GM21529 (cell line): ENCODE data around the gene AP3S1.
"Not testable (repeated sequence)": the region's sequence is repeated elsewhere in the genome, so short reads cannot be mapped to it uniquely, and the experiment has no call there.

Experiments
- ATAC-seq: cut with Tn5 transposase; IDR thresholded peaks from one replicate; pipeline ENCODE4 v1.9.1; 2021; ENCODE audit not compliant: unreplicated experiment

The AP3S1 gene

DNA sequence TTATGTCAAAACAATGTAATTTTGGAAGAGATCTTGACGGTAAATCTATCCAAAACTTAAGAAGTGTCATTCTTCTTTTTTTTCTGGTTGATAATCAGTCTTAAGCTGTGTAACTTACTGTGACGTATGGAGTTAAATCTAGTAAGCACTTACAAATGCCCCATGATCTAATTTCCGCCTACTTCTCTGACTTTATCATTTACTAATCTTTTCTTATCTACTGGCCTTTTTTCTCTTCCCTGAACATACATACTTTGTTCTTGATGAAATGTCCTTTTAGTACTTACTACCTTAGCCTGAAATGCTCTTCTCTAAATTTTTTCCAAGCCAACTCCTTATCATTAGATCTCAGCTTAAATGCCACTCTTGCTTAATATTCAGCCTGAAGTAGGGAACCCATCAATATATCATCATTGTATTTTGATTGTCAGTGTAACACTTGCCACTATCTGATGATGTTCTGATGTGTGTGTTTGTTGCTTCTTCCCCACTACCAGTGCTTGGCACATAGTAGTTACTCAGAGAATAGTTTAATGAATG is 27.6 kb downstream of the AP3S1 start:
- ATAC-seq, result no peak

DNA sequence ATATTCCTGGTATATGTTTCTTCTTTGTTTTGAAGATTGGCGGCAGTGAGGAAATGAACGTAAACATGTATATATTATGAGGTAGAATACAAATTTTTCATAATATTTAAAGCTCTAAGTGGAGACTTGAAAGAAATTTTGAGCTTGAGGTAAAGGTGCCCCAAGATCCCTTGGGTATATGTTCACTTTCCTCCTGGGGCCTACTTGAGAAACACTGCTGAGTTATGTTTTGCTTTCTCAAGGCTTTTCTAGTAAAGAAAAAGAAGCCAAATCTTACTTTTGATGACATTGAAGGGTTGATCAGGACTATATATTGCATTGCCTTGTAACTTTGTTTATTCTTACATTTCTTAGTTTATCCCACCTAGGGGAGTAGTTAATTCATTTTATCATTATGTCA is 30.7 kb downstream of the AP3S1 start:
- no peak for ATAC-seq

DNA sequence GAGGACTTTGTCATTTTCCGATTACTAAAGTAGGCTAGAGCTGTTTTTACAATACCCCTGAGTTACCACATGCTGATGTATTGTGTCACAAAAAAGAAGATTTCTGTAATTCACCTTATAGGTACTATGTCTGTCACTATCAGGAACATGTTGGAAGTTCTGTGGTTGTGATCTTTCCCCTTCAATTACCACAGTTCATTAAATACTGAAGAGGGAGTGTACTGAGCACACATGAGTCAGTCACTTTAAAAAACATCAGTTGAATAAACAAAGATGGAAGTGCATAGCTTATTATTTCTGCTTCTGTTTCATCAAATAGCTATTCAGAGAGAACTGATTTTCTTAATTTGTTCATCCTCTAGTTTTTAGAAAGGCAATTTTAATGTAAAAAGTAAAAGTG is 31.7 kb downstream of the AP3S1 start:
- ATAC-seq, result no peak

DNA sequence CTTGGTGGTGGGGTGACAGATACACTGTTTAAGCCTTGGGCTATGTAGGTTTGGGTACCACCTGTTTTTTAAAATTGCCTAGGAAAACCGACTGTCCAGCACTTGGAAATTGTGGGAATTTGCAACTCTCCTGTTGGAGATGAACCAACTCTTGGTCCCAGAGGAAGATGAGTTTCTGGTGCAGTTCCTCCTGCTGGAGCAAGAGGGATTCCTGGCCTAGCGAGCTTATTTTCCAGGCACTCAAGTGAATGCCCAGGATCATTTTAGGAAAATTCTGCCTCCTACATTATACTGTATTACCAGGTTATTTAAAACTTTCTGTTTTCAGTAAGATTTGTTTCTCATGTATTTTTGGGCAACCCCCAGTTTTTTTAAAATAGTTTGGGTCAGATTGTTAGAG is 33.7 kb downstream of the AP3S1 start:
- ATAC-seq, result no peak

DNA sequence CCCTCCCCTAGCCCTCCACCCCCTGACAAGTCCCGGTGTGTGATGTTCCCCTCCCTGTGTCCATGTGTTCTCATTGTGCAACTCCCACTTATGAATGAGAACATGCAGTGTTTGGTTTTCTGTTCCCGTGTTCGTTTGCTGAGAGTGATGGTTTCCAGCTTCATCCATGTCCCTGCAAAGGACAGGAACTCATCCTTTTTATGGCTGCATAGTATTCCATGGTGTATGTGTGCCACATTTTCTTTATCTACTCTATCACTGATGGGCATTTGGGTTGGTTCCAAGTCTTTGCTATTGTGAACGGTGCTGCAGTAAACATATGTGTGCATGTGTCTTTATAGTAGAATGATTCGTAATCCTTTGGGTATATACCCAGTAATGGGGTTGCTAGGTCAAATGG is 35.6 kb downstream of the AP3S1 start:
- not testable (repeated sequence) for ATAC-seq

DNA sequence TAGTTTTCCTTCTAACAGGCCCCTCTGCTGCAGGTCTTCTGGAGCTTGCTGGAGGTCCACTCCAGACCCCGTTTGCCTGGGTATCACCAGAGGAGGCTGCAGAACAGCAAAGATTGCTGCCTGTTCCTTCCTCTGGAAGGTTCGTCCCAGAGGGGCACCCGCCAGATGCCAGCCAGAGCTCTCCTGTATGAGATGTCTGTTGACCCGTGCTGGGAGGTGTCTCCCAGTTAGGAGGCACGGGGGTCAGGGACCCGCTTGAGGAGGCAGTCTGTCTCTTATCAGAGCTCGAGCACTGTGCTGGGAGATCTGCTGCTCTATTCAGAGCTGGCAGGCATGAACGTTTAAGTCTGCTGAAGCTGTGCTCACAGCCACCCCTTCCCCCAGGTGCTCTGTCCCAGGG is 40.7 kb downstream of the AP3S1 start:
- ATAC-seq, result not testable (repeated sequence)

DNA sequence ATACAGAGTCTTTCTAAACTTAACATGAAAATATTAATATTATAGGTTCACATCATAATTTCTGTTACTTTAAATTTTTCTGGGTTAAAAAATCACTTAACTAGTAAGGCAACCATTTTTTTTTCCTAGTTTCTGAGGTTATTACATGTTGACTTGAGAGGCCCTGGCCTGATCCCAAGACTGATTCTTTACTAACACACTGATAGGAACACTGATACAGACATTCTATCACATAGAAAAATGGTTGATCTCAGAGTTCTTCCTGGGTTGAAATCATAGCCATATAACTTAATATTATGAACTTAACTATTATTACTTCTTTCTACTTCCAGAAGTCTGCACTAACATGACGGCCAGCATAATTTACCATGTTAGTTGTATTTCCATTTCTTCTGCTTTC is 43.0 kb downstream of the AP3S1 start:
- ATAC-seq, result no peak

DNA sequence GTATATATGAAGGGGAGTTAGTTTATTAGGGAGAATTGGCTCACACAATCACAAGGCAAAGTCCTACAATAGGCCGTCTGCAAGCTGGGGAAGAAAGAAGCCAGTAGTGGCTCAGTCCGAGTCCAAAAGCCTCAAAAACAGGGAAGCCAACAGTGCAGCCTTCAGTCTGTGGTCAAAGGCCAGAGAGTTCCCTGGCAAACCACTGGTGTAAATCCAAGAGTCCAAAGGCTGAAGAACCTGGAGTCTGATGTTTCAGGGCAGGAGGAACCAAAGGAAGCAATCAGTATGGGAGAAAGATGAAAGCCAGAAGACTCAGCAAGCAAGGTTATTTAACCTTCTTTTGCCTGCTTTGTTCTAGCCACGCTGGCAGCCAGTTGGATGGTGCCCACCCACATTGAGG is 43.5 kb downstream of the AP3S1 start:
- ATAC-seq, result not testable (repeated sequence)

DNA sequence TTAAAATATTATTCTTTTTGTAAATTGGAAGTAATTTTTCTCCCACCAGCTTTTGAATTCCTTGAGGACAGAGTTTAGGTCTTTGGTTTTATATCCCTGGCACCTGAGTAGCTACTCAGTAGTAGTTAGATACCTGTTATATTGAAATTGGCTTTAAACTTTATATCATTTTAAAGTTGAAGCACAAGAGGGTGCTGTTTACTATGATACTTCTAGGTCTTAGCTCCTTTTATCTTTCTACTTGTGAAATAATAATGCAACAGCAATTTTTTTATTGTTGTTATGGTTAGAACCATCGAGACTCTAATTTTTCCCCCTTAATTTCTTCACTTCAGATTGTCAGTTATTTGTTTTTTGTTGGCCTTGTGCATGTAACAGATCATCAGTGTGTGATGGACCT is 46.3 kb downstream of the AP3S1 start:
- ATAC-seq, result no peak

DNA sequence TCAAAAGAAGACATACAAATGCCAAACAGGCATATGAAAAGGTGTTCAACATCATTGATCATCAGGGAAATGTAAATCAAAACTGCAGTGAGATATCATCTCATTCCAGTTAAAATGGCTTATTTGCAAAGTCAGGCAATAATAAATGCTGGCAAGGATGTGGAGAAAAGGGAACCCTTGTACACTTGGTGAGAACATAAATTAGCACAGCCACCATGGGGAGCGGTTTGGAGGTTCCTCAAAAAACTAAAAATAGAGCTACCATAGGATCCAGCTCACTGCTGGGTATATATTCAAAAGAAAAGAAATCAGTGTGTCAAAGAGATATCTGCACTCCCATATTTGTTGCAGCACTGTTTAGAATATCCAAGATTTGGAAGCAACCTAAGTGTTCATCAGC is 50.3 kb downstream of the AP3S1 start:
- ATAC-seq, result no peak

DNA sequence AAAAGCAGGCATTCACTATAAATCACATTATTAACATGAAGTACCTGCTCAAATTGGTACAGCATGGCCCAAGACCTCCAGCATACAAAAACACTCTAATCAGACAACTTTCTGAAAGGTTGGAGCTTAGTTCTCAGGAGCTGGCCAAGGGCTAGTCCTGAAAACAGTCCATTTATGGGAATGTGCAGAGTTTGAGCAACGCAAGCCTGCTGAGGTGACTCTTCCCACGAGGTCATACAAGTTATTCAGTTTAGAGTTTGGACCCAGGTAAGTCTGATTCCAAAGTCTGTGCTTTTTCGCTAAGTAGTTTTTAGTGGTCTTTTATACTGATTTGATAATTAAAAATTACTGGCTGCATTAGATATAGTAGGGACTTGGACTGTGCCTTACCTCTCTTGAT is 52.6 kb downstream of the AP3S1 start:
- ATAC-seq, result no peak

DNA sequence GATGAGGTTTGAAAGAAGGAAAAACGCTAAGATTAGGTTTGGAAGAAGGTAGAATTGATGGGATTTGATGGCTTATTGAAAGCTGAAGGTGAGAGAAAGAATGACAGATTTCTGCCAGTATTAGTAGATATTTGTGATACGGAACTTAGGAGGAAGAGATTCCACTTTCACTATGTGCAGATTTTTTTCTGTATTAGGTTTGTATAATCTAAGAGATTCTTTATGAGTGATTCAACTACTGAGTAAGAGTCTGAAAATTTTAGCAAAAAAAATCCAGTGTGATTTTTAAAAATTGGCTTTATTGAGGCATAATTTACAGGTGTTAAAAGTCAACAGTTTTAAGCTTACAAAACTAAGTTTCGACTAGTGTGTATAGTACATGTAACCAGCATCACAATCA is 54.1 kb downstream of the AP3S1 start:
- ATAC-seq, result no peak

DNA sequence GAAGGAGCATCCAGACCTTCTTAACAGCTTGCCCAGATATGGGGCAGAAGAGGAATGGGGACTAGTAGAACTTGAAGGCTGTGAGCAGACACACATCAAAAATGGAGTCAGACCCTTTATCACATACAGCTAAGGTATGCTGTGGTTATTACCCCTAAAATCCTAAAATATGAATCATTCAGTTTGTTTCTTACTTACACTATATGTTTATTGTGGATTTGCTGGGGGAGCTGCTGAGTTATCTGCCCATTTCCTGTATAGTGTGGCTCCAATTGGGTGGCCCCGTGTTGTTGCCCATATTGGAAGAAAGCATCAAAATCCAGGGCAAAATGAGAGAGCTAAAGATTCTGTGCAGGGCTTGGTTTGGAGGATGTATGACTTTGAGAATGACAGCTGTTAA is 56.9 kb downstream of the AP3S1 start:
- ATAC-seq, result no peak

DNA sequence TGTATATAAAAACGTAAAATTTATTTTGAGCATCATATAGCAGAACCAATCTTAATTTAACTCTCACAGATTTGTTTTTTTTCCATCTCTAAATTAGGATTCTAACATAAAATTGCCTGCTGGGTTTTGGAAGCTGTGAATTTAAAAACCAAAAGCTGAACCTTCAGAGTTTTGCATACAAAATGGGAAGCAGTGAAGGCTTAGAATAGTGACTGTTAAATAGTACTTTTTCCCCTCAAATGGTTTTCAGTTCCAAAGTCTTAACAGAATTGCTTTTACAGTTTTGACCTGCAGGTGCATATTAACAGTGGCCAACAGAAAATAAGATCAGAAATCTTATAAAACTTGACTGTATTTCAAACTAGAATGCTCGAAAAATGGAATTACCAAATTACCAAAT is 65.4 kb downstream of the AP3S1 start:
- no peak for ATAC-seq

DNA sequence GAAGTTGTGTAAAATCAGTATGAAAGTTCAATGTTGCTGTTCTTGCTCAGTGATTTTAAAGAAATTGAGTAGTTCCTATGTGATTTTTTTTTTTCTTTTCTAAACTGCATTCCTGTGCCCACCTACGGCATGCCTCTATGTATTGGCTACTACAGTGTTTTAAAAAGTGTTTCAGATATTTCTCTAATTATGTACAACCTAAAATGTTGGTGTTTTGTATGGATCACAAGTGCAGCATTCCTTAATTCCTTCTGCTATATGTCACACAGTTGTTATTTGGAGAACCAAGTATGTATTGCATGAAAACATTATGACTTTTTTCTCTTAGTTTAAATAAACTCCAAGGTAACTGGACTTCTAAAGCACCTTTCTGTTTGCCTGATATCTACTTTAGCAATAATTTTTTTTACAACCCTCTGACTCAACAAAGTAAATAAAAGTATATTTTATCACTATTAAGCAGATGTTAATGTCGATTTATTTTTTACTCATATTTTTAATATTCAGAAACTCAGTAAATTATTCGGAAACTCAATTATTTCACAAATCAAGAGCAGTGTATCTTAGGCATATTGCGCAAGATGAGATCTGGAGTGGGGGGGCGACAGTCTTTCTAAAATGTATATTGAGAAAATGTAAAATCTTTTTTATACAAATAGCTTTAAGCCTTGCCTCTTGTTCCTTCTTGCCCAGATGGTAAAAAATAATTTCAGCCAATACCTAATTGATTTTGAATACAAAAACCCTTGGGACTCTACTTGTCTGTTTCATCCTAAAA is 72.1 kb downstream of the AP3S1 start:
- ATAC-seq, result not testable (repeated sequence)

DNA sequence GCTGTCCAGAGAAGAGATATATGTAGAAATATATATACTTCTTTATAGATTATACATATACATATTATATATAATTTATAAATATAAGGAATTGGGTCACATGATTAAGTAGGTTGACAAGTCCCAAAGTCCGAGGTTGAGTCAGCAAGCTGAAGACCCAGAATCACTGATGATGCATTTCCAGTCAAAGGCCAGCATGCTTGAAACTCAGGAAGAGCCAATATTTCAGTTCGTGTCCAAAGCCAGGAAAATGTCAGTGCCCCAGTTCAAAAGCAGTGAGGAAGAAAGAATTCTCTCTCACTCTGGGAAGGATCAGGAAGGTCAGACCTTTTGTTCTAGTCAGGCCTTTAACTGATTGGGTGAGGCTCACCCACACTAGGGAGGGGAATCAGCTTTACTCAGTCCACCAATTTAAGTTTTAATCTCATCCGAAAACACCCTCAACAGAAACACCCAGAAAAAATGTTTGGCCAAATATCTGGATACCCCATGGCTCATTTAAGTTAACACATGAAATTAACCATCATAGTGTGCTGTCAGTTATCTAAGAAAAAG is 78.5 kb downstream of the AP3S1 start:
- no peak for ATAC-seq

DNA sequence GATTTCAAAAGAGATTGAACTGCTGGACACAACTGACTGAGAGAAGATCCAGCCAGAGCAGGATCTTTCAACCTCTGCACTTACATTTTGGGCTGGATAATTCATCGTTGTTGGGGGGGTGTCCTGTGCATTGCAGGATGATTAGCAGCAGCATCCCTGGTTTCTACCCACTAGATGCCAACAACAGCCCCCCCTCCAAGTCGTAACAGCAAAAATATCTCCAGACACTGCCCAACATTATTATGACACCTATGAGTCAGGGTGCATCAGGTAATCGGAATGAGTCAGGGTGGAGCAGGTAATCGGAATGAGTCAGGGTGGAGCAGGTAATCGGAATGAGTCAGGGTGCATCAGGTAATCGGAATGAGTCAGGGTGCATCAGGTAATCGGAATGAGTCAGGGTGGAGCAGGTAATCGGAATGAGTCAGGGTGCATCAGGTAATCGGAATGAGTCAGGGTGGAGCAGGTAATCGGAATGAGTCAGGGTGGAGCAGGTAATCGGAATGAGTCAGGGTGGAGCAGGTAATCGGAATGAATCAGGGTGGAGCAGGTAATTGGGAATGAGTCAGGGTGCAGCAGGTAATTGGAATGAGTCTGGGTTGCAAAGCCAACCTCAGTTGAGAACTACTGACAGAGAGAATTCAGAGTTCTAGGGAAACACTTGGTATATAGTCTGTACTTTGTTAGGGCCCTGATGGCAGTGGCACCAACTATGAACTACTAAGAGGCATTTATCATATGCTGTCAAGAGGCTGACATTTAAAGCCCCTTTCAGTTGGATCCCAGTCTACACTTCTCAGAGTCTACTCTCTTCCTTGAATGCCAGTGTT is 87.1 kb downstream of the AP3S1 start:
- ATAC-seq, result not testable (repeated sequence)

DNA sequence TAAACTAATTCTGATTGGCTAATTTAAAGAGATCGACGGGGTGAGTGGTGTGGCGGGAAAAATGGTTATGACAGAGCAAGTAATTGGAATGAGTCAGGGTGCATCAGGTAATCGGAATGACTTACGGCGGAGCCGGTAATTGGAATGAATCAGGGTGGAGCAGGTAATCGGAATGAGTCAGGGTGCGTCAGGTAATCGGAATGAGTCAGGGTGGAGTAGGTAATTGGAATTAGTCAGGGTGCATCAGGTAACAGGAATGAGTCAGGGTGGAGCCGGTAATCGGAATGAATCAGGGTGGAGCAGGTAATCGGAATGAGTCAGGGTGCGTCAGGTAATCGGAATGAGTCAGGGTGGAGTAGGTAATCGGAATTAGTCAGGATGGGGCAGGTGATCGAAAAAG is 88.4 kb downstream of the AP3S1 start:
- not testable (repeated sequence) for ATAC-seq

DNA sequence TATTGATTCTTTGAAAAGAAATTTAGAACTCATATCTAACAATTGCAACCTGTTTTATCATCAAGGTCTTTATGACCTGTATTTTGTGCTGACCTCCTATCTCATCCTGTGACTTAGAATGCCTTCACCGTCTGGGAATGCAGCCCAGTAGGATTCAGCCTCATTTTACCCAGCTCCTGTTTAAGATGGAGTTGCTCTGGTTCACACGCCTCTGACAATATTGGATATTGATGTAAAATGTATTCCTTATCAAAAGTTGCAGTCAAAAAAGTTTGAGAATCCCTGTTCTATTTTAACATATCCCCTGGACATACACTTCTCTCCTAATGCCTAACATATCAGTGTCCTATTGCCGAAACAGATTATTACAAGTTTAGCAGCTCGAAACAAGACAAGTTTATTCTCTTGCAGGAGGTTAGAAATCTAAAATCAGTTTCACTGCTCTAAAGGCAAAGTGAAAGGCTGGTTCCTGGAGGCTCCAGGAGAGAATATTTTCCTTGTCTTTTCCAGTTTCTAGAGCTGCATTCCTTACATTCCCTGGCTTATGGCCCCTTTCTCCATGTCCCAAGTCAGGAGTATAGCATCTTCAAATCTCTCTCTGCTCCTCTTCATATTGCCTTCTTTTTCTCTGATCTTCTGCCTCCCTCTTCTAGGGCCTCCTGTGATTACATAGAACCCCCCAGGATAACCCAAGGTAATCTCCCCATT is 89.0 kb downstream of the AP3S1 start:
- ATAC-seq, result no peak

DNA sequence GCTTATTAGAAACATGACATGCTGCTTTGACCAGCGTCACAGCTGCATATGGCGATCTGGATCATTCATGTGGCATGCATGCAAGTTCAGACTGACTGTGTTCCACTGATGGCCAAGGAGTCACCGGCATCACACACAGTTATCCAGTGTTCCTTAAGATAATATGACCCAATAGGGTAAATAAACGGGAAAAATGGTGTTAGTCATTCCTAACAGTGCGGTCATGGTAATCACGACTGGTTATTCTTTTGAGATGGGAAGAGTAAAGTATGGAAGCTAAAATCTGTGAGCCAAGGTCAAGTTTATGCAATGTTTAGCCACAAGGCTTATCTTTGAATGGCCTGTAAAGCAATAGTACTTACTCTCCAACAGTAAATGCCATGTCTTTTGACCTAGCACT is 91.3 kb downstream of the AP3S1 start:
- no peak for ATAC-seq

DNA sequence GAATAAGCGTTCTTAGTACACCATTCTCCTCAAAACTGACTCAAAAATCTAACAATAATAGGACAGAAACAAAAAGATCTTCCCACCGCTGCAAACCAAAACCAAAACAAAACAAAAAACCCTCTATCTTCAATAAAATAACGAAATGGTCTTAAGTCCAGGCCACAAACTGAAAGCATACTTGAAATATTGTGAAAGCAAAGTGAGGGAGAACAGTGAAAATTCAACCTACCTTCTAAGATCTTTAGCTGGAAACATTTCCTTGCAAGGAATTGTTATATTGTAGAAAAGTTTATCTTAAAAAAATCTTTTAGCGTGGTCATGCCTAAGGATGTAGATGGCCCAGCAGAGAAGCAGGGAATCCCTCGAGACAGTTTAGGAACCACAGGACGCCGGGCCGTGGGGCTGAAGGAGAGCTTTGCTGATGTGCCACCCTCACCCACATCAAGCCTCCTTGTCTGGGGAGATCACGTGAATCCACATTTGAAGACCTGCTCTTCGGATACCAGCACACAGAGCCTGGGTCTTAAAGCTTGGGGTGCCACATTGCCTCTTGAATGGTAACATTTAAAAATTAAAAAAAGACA is 92.7 kb downstream of the AP3S1 start:
- no peak for ATAC-seq
